ENCODE results near the gene CDK3. TPM values are rescaled to one million over a fixed set of nuclear protein-coding genes. Genes with fewer than 3 reads are reported as not detected.

Gene CDK3
- polyA plus RNA-seq, 2 of the 4 experiments (the other 2 are of a cell fraction): 5.1 to 5.5 TPM

- TF ChIP-seq ELK1 (IDR thresholded peaks at IDR 0.05; ENCODE audit: low read depth, low read length) (no peak), ZNF302 (CRISPR knock-in tag; IDR thresholded peaks at IDR 0.05) (no peak), NFE2L2 (conservative IDR thresholded peaks at IDR 0.05; ENCODE audit: low read length) (no peak), FOSL2 (IDR thresholded peaks at IDR 0.05) (no peak), FOSL2 (CRISPR knock-in tag; IDR thresholded peaks at IDR 0.05) (no peak)
Measured at GRCh38 chr17:76007131-76007849, 6.6 kb downstream of the CDK3 start (continued).

- Histone ChIP-seq H3K27ac (no peak overlapping the region), H3K4me1 (no peaks in the 10 kb centered on the region), H3K9me3 (no peaks in the 10 kb centered on the region), H3K4me2 (no peak overlapping the region), H3K4me3 (no peak overlapping the region)
- FAIRE-seq (no peak), DNase-seq (ENCODE audit: low read depth in 1 of 2, low spot score in 1 of 2) (no peak), ATAC-seq (no peak)
- POLR2A ChIA-PET: no interaction called here
- TF ChIP-seq HOXB5 (CRISPR knock-in tag; IDR thresholded peaks at IDR 0.05): no peak
- no peak for TF ChIP-seq USF2 (IDR thresholded peaks at IDR 0.05)
- no peak for TF ChIP-seq CBX8 (IDR thresholded peaks at IDR 0.05)
- no peak for TF ChIP-seq HOXB13 (CRISPR knock-in tag; IDR thresholded peaks at IDR 0.05; ENCODE audit: low read depth)
- no peak for TF ChIP-seq ZSCAN20 (CRISPR knock-in tag; IDR thresholded peaks at IDR 0.05)
- TF ChIP-seq POLR2AphosphoS2 (conservative IDR thresholded peaks at IDR 0.05; ENCODE audit: low read length): no peak
- 89% methylated on average over 13 of the region's 16 CpGs for WGBS (ENCODE audit: missing lambda C conversion rate)
- CTCF ChIA-PET: interaction anchor here (0.8 to 24.2 kb wide), 14 partner anchors 7 to 390 kb away, joined by 3 to 408 read pairs (median 4); partner anchors contain the start of genes CDK3, EVPL, MRPL38 and SPHK1
Measured at GRCh38 chr17:76007850-76008165, 7.2 kb downstream of the CDK3 start.

GRCh38 chr17:76008208-76008607 is 7.6 kb downstream of the CDK3 start:
- H3K4me3 ChIP-seq: no peak overlapping the region
- TF ChIP-seq ELK1 (IDR thresholded peaks at IDR 0.05; ENCODE audit: low read depth, low read length): no peak
- TF ChIP-seq HOXB13 (CRISPR knock-in tag; IDR thresholded peaks at IDR 0.05; ENCODE audit: low read depth): no peak
- no peak for TF ChIP-seq FOSB (CRISPR knock-in tag; IDR thresholded peaks at IDR 0.05)
- TF ChIP-seq E2F6 (IDR thresholded peaks at IDR 0.05; ENCODE audit: borderline replicate concordance, low read depth): no peak
- no peak for TF ChIP-seq POLR2A (IDR thresholded peaks at IDR 0.05; ENCODE audit: low read length)
- TF ChIP-seq TFCP2L1 (CRISPR knock-in tag; IDR thresholded peaks at IDR 0.05): no peak
- no peak for TF ChIP-seq FOSL2 (IDR thresholded peaks at IDR 0.05)
- no peak for TF ChIP-seq FOSL2 (CRISPR knock-in tag; IDR thresholded peaks at IDR 0.05)
- TF ChIP-seq CHD2 (IDR thresholded peaks at IDR 0.05; ENCODE audit: low read length, partially characterized antibody): no peak
- TF ChIP-seq EP300 (IDR thresholded peaks at IDR 0.05): no peak
- no peak for TF ChIP-seq RARB (CRISPR knock-in tag; IDR thresholded peaks at IDR 0.05)
- no peak for TF ChIP-seq KDM5A (IDR thresholded peaks at IDR 0.05)
- no peak for TF ChIP-seq ZNF302 (CRISPR knock-in tag; IDR thresholded peaks at IDR 0.05)
- TF ChIP-seq NR3C1 (IDR thresholded peaks at IDR 0.05): no peak
- TF ChIP-seq HDAC2 (IDR thresholded peaks at IDR 0.05): no peak
- TF ChIP-seq SMC3 (IDR thresholded peaks at IDR 0.05): no peak
- no peak for TF ChIP-seq POLR2AphosphoS2 (conservative IDR thresholded peaks at IDR 0.05; ENCODE audit: low read length)
- TF ChIP-seq CTCF (IDR thresholded peaks at IDR 0.05): no peak
- no peak for TF ChIP-seq SREBF2 (IDR thresholded peaks at IDR 0.05)
- H3K4me1 ChIP-seq: no peaks in the 10 kb centered on the region
- 96% methylated on average over 36 of the region's 36 CpGs for WGBS (ENCODE audit: missing lambda C conversion rate)
- FAIRE-seq (no peak), ATAC-seq (no peak), DNase-seq (ENCODE audit: low read depth in 1 of 2, low spot score in 1 of 2) (no peak)
- no peak overlapping the region for H3K4me2 ChIP-seq
- no peak overlapping the region for H3K27ac ChIP-seq
- ChIA-PET CTCF (interaction anchor here (0.8 to 24.2 kb wide), 15 partner anchors 6 to 389 kb away, joined by 3 to 408 read pairs (median 5); partner anchors contain the start of genes CDK3, EVPL, MRPL38 and SPHK1), POLR2A (no interaction called here)
- no peaks in the 10 kb centered on the region for H3K9me3 ChIP-seq

Data from A549 (cell line).